ENCODE data around the gene MYO1G.

DNA sequence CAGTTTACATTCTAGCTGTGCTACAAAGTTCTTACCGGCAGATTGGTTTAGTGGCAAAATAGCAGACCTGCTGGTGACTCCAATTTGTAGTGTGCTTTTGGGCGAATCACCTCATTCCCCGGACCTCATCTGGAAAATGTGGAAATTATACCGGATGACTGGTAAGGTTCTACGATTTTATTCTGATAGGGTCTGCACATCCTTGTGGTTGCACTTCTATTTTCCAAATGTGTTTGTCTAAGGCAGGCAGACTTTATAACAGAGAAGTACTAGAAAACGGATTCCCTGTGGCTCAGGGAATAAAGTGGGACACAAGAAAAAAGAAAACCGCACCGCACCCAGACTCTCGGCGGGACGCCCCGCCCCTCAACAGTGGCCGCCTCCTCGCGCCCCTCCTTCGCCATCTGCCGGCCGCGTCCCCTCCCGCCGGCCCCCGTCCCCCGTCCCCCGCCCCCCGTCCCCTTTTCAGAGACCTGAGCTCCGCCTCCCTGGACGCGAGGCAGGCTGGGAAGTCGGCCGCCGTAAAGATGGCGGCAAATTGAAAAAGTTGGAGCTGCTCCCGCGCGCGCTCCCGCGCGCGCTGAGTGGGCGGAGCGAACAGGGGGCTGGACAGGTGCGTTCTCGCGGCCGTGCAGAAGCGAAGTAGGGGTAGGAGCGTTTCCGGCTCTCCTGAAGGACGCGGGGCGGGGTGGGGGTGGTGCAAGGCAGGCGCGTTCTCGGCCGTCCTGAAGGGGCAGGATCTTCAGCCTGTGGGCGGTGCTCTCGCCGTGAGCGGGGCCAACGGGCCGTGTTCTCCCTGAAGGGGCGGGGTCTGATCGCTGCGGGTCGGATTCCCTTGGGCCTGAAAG lies 20.7 kb upstream of the MYO1G start:
- TF ChIP-seq POLR2A (IDR thresholded peaks at IDR 0.05; ENCODE audit: low read depth, low read length) (no peak; the same call in none of the 2 replicates), POLR2AphosphoS5 (IDR thresholded peaks at IDR 0.05; ENCODE audit: low read length) (no peak), PBX3 (IDR thresholded peaks at IDR 0.05; ENCODE audit: insufficient replicate concordance, low read depth, low read length) (peak; percentile 80), HCFC1 (IDR thresholded peaks at IDR 0.05; ENCODE audit: low read length) (peak; percentile 61), POLR2AphosphoS2 (IDR thresholded peaks at IDR 0.05; ENCODE audit: low read depth, low read length) (no peak), HDAC6 (IDR thresholded peaks at IDR 0.05; ENCODE audit: unreplicated experiment) (no peak), YBX1 (IDR thresholded peaks at IDR 0.05) (no peak), ESRRA (IDR thresholded peaks at IDR 0.05; ENCODE audit: low read length) (no peak), BHLHE40 (IDR thresholded peaks at IDR 0.05; ENCODE audit: borderline replicate concordance in 1 of 2, low read depth in 2 of 2, low read length in 1 of 2) (peak in 1 of 2 experiments; percentile 4; a peak in 1 of 4 replicates), CBFB (IDR thresholded peaks at IDR 0.05; ENCODE audit: low read depth) (no peak), NBN (IDR thresholded peaks at IDR 0.05) (peak; percentile 17; the same call in 1 of the 2 replicates), SMC3 (IDR thresholded peaks at IDR 0.05; ENCODE audit: borderline replicate concordance, low read length) (no peak)
- TF ChIP-seq, protein P1, sequence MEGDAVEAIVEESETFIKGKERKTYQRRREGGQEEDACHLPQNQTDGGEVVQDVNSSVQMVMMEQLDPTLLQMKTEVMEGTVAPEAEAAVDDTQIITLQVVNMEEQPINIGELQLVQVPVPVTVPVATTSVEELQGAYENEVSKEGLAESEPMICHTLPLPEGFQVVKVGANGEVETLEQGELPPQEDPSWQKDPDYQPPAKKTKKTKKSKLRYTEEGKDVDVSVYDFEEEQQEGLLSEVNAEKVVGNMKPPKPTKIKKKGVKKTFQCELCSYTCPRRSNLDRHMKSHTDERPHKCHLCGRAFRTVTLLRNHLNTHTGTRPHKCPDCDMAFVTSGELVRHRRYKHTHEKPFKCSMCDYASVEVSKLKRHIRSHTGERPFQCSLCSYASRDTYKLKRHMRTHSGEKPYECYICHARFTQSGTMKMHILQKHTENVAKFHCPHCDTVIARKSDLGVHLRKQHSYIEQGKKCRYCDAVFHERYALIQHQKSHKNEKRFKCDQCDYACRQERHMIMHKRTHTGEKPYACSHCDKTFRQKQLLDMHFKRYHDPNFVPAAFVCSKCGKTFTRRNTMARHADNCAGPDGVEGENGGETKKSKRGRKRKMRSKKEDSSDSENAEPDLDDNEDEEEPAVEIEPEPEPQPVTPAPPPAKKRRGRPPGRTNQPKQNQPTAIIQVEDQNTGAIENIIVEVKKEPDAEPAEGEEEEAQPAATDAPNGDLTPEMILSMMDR (IDR thresholded peaks at IDR 0.05 in 2 of 3, conservative IDR thresholded peaks at IDR 0.05 in 1 of 3; ENCODE audit: control insufficient read depth in 2 of 3, extremely low read depth in 1 of 3, insufficient read depth in 1 of 3, low read depth in 3 of 3, low read length in 3 of 3) = no peak
- TF ChIP-seq, protein P2, sequence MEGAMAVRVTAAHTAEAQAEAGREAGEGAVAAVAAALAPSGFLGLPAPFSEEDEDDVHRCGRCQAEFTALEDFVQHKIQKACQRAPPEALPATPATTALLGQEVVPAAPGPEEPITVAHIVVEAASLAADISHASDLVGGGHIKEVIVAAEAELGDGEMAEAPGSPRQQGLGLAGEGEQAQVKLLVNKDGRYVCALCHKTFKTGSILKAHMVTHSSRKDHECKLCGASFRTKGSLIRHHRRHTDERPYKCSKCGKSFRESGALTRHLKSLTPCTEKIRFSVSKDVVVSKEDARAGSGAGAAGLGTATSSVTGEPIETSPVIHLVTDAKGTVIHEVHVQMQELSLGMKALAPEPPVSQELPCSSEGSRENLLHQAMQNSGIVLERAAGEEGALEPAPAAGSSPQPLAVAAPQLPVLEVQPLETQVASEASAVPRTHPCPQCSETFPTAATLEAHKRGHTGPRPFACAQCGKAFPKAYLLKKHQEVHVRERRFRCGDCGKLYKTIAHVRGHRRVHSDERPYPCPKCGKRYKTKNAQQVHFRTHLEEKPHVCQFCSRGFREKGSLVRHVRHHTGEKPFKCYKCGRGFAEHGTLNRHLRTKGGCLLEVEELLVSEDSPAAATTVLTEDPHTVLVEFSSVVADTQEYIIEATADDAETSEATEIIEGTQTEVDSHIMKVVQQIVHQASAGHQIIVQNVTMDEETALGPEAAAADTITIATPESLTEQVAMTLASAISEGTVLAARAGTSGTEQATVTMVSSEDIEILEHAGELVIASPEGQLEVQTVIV (IDR thresholded peaks at IDR 0.05; ENCODE audit: borderline replicate concordance, partially characterized antibody) = peak; percentile 11

All from GM12878 (cell line).